SH-SY5Y (cell line): ENCODE results near the gene ZNF526.

Experiments
- GATA2 ChIP-seq: IDR thresholded peaks from 2 replicates; pipeline ENCODE4 v1.6.1; 2011; ENCODE audit warnings: mild to moderate bottlenecking, low read depth, low read length
- GATA3 ChIP-seq: IDR thresholded peaks from 2 replicates; pipeline ENCODE4 v1.6.1; 2011; ENCODE audit warnings: low read depth, mild to moderate bottlenecking, low read length, moderate library complexity

DNA sequence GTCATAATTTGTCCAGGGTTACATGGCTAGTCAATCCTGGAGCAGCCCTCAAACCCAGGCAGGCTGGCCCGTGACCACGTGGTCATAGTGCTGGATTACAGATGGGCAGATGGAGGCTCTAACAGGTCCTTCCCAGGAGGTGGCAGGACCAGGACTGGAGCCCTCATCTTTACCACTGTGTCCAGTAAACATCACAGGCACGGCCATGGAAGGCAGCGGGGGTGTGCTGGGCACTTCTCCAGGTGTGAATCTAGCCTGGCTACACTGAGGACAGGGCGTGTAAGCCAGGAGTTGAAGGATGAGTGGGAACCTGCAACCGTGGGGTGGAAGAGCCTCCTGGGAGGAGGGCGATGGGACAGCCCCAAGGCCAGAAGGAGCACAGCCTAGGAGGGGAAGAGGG lies 55.0 kb downstream of the ZNF526 start:
- TF ChIP-seq GATA3 (no peak), GATA2 (no peak)
